HEK293 (cell line): ENCODE results near the gene LRRN4CL.

ENCODE experiments used
- EGR2 ChIP-seq: fragments of 450-650 bp; formaldehyde crosslinking; IDR thresholded peaks from 2 replicates; pipeline ENCODE4 v1.5.1; 2016; ENCODE audit warnings: low read depth, missing biosample characterization, missing genetic modification characterization
- GLIS1 ChIP-seq: fragments of 450-650 bp; formaldehyde crosslinking; IDR thresholded peaks from 2 replicates; pipeline ENCODE4 v1.5.1; 2016; ENCODE audit warnings: missing biosample characterization, missing genetic modification characterization
- RBAK ChIP-seq: fragments of 450-650 bp; formaldehyde crosslinking; IDR thresholded peaks from 2 replicates; pipeline ENCODE4 v1.5.1; 2016; ENCODE audit warnings: missing biosample characterization, missing genetic modification characterization
- SCRT1 ChIP-seq: fragments of 450-650 bp; formaldehyde crosslinking; IDR thresholded peaks from 2 replicates; pipeline ENCODE4 v1.5.1; 2016; ENCODE audit warnings: missing biosample characterization, missing genetic modification characterization, borderline replicate concordance
- SCRT2 ChIP-seq: fragments of 450-650 bp; formaldehyde crosslinking; IDR thresholded peaks from 2 replicates; pipeline ENCODE4 v1.5.1; 2016; ENCODE audit warnings: missing biosample characterization, missing genetic modification characterization
- SP2 ChIP-seq: fragments of 450-650 bp; formaldehyde crosslinking; IDR thresholded peaks from 2 replicates; pipeline ENCODE4 v1.5.1; 2016; ENCODE audit warnings: missing biosample characterization, missing genetic modification characterization
- TSHZ1 ChIP-seq: fragments of 450-650 bp; formaldehyde crosslinking; IDR thresholded peaks from 2 replicates; pipeline ENCODE4 v1.5.1; 2016; ENCODE audit warnings: missing biosample characterization, missing genetic modification characterization, borderline replicate concordance
- ZBTB11 ChIP-seq: fragments of 450-650 bp; formaldehyde crosslinking; conservative IDR thresholded peaks from 2 replicates; pipeline ENCODE4 v1.5.1; 2016; ENCODE audit warnings: low read depth, missing biosample characterization, missing genetic modification characterization
- ZBTB48 ChIP-seq: fragments of 450-650 bp; formaldehyde crosslinking; IDR thresholded peaks from 2 replicates; pipeline ENCODE4 v1.5.1; 2016; ENCODE audit warnings: missing biosample characterization, missing genetic modification characterization
- ZBTB49 ChIP-seq: fragments of 450-650 bp; formaldehyde crosslinking; IDR thresholded peaks from 2 replicates; pipeline ENCODE4 v1.5.1; 2016; ENCODE audit warnings: missing biosample characterization, missing genetic modification characterization, low read depth
- ZFHX2 ChIP-seq: fragments of 450-650 bp; formaldehyde crosslinking; conservative IDR thresholded peaks from 2 replicates; pipeline ENCODE4 v1.5.1; 2016; ENCODE audit warnings: missing biosample characterization, missing genetic modification characterization
- ZFP37 ChIP-seq: fragments of 450-650 bp; formaldehyde crosslinking; IDR thresholded peaks from 2 replicates; pipeline ENCODE4 v1.5.1; 2016; ENCODE audit warnings: missing biosample characterization, missing genetic modification characterization
- ZIC2 ChIP-seq: fragments of 450-650 bp; formaldehyde crosslinking; IDR thresholded peaks from 2 replicates; pipeline ENCODE4 v1.5.1; 2016; ENCODE audit warnings: missing biosample characterization, missing genetic modification characterization
- ZNF274 ChIP-seq, 2 experiments: fragments of 200-500 bp in 1 of 2; fragments of 450-650 bp in 1 of 2; sonication (Bioruptor generic) in 1 of 2; formaldehyde crosslinking in 1 of 2; IDR thresholded peaks; 2 replicates each; pipeline versions ENCODE4 v1.5.1 to v1.6.1; 2014 to 2016; ENCODE audit warnings: borderline replicate concordance in 1 of 2, inconsistent platforms in 1 of 2, low read length in 1 of 2, missing biosample characterization in 1 of 2, missing genetic modification characterization in 1 of 2
- ZNF518A ChIP-seq: fragments of 450-650 bp; formaldehyde crosslinking; conservative IDR thresholded peaks from 2 replicates; pipeline ENCODE4 v1.5.1; 2016; ENCODE audit warnings: low read depth, missing biosample characterization, missing genetic modification characterization
- ZNF629 ChIP-seq: fragments of 450-650 bp; formaldehyde crosslinking; IDR thresholded peaks from 2 replicates; pipeline ENCODE4 v1.5.1; 2017; ENCODE audit warnings: missing biosample characterization, missing genetic modification characterization
- ZNF692 ChIP-seq: fragments of 450-650 bp; formaldehyde crosslinking; IDR thresholded peaks from 2 replicates; pipeline ENCODE4 v1.5.1; 2016; ENCODE audit warnings: missing biosample characterization, missing genetic modification characterization
- ZNF776 ChIP-seq: fragments of 450-650 bp; formaldehyde crosslinking; IDR thresholded peaks from 2 replicates; pipeline ENCODE4 v1.5.0; 2017; ENCODE audit warnings: missing biosample characterization, missing genetic modification characterization, borderline replicate concordance
- ZSCAN23 ChIP-seq: fragments of 450-650 bp; formaldehyde crosslinking; IDR thresholded peaks from 2 replicates; pipeline ENCODE4 v1.5.1; 2016; ENCODE audit warnings: missing biosample characterization, missing genetic modification characterization
- ZSCAN5A ChIP-seq: fragments of 450-650 bp; formaldehyde crosslinking; IDR thresholded peaks from 2 replicates; pipeline ENCODE4 v1.5.1; 2016; ENCODE audit warnings: missing biosample characterization, missing genetic modification characterization

LRRN4CL gene

GRCh38 chr11:62671608-62672389 lies 17.5 kb downstream of the LRRN4CL start, which contains the start of the genes LBHD1 and UQCC3 (continued):
- TF ChIP-seq ZSCAN5A (tag by site-specific recombination) (no peak), ZBTB11 (tag by site-specific recombination) (peak; percentile 71), RBAK (tag by site-specific recombination) (no peak), GLIS1 (tag by site-specific recombination) (peak; percentile 41; the same call in 1 of the 2 replicates), ZBTB48 (tag by site-specific recombination) (peak; percentile 9; the same call in 1 of the 2 replicates), ZBTB49 (no peak), ZNF518A (tag by site-specific recombination) (0 out of 2 replicates have a peak, but pooled peaks have one; percentile 33), ZNF692 (peak; percentile 88), ZNF776 (tag by site-specific recombination) (no peak), ZNF274 (IDR thresholded peaks at IDR 0.05; ENCODE audit: low read length) (no peak), ZNF274 (tag by site-specific recombination; IDR thresholded peaks at IDR 0.05; ENCODE audit: borderline replicate concordance) (no peak), EGR2 (tag by site-specific recombination) (peak; percentile 82), ZSCAN23 (no peak), SCRT1 (tag by site-specific recombination) (peak; percentile 98), ZNF629 (peak; percentile 50; the same call in 1 of the 2 replicates), TSHZ1 (tag by site-specific recombination) (0 out of 2 replicates have a peak, but pooled peaks have one; percentile 33), SCRT2 (peak; percentile 99), SP2 (tag by site-specific recombination) (peak; percentile 61), ZIC2 (tag by site-specific recombination) (peak; percentile 74), ZFP37 (tag by site-specific recombination) (peak; percentile 26; the same call in 1 of the 2 replicates), ZFHX2 (tag by site-specific recombination) (peak; percentile 83)
